GM23338 (cell line): Measurements from ENCODE around the gene GZMB. TPM values are rescaled to one million over a fixed set of nuclear protein-coding genes. Genes with fewer than 3 reads are reported as not detected.

Source experiments
- ATAC-seq: fragments of 200-7000 bp; cut with Tn5 transposase; 3 replicates; pipeline ENCODE4 v1.9.1; 2020
- DNase-seq: peaks from one replicate; pipeline ENCODE4 v3.0.0-alpha.2; 2015; ENCODE audit warnings: low spot score
- H2AFZ ChIP-seq: fragments of 200-600 bp; sonication (generic); 2 replicates; pipeline ENCODE4 v1.8.0; 2016; ENCODE audit warnings: antibody characterized with exemption, mild to moderate bottlenecking, moderate library complexity
- H3F3A ChIP-seq: fragments of 200-600 bp; sonication (generic); replicated peaks from 2 replicates; pipeline ENCODE4 v1.8.0; 2017; ENCODE audit warnings: antibody characterized with exemption, mixed run types, low read depth
- H3K27ac ChIP-seq: fragments of 200-600 bp; sonication (generic); 2 replicates; pipeline ENCODE4 v1.6.1; 2016; ENCODE audit warnings: low read depth
- H3K27me3 ChIP-seq: fragments of 200-600 bp; sonication (generic); 2 replicates; pipeline ENCODE4 v1.8.0; 2016; ENCODE audit warnings: mild to moderate bottlenecking, mixed run types, moderate library complexity; ENCODE audit not compliant: insufficient read depth
- H3K36me3 ChIP-seq: fragments of 200-600 bp; sonication (generic); 2 replicates; pipeline ENCODE4 v1.8.0; 2016; ENCODE audit warnings: mild to moderate bottlenecking; ENCODE audit not compliant: insufficient read depth
- H3K4me1 ChIP-seq: fragments of 200-600 bp; sonication (generic); 2 replicates; pipeline ENCODE4 v1.8.0; 2016; ENCODE audit warnings: mild to moderate bottlenecking, moderate library complexity; ENCODE audit not compliant: insufficient read depth
- H3K4me2 ChIP-seq: fragments of 200-600 bp; sonication (generic); 2 replicates; pipeline ENCODE4 v1.7.1; 2017; ENCODE audit warnings: mixed run types
- H3K4me3 ChIP-seq: fragments of 200-600 bp; sonication (generic); 2 replicates; pipeline ENCODE4 v1.6.1; 2016; ENCODE audit warnings: mixed run types
- H3K79me2 ChIP-seq: fragments of 200-600 bp; sonication (generic); replicated peaks from 2 replicates; pipeline ENCODE4 v1.8.0; 2017; ENCODE audit warnings: mild to moderate bottlenecking; ENCODE audit not compliant: insufficient read depth
- H3K9me2 ChIP-seq: fragments of 200-600 bp; sonication (generic); 2 replicates; pipeline ENCODE4 v1.8.0; 2017; ENCODE audit not compliant: insufficient read depth
- H4K20me1 ChIP-seq: fragments of 200-600 bp; sonication (generic); replicated peaks from 2 replicates; pipeline ENCODE4 v1.8.0; 2017; ENCODE audit warnings: mild to moderate bottlenecking; ENCODE audit not compliant: insufficient read depth
- H3K27ac Mint-ChIP-seq: 2 replicates; pipeline ENCODE4 v1.8.0; 2020; ENCODE audit warnings: inconsistent platforms, mild to moderate bottlenecking, moderate library complexity, mixed read lengths
- H3K27me3 Mint-ChIP-seq: 3 replicates; pipeline ENCODE4 v1.8.0; 2022; ENCODE audit warnings: low read depth, mild to moderate bottlenecking, moderate library complexity, mixed read lengths, inconsistent platforms; ENCODE audit not compliant: insufficient read depth, poor library complexity
- H3K36me3 Mint-ChIP-seq: 3 replicates; pipeline ENCODE4 v1.8.0; 2021; ENCODE audit warnings: low read depth, mild to moderate bottlenecking, inconsistent platforms, moderate library complexity, mixed read lengths
- H3K4me1 Mint-ChIP-seq: 3 replicates; pipeline ENCODE4 v1.8.0; 2020; ENCODE audit warnings: mild to moderate bottlenecking, inconsistent platforms, mixed read lengths
- H3K4me3 Mint-ChIP-seq: 3 replicates; pipeline ENCODE4 v1.8.0; 2021; ENCODE audit warnings: moderate library complexity, mild to moderate bottlenecking, inconsistent platforms, mixed read lengths
- H3K9me3 Mint-ChIP-seq: 3 replicates; pipeline ENCODE4 v1.8.0; 2020; ENCODE audit warnings: moderate library complexity, mild to moderate bottlenecking, inconsistent platforms, mixed read lengths
- CREB1 ChIP-seq: fragments of 250-450 bp; sonication (Bioruptor Pico); IDR thresholded peaks from 2 replicates; pipeline ENCODE4 v1.5.0; 2020; ENCODE audit warnings: low read depth, mild to moderate bottlenecking, moderate library complexity
- ETS1 ChIP-seq: IDR thresholded peaks from 2 replicates; pipeline ENCODE4 v1.6.1; 2016; ENCODE audit warnings: antibody characterized with exemption
- EZH2 ChIP-seq: fragments of 200-600 bp; sonication (generic); IDR thresholded peaks from one replicate; pipeline ENCODE4 v1.8.0; 2017; ENCODE audit warnings: antibody characterized with exemption, mild to moderate bottlenecking, low read depth; ENCODE audit not compliant: unreplicated experiment
- EZH2phosphoT487 ChIP-seq: fragments of 200-600 bp; sonication (generic); IDR thresholded peaks from one replicate; pipeline ENCODE4 v1.8.1; 2018; ENCODE audit warnings: antibody characterized with exemption; ENCODE audit not compliant: unreplicated experiment
- JUNB ChIP-seq: IDR thresholded peaks from one replicate; pipeline ENCODE4 v1.6.1; 2016; ENCODE audit warnings: antibody characterized with exemption; ENCODE audit not compliant: unreplicated experiment
- NANOG ChIP-seq: IDR thresholded peaks from 2 replicates; pipeline ENCODE4 v1.6.1; 2016; ENCODE audit warnings: antibody characterized with exemption, borderline replicate concordance
- REST ChIP-seq: IDR thresholded peaks from one replicate; pipeline ENCODE4 v1.6.1; 2018; ENCODE audit warnings: antibody characterized with exemption; ENCODE audit not compliant: unreplicated experiment
- STAT1 ChIP-seq: IDR thresholded peaks from one replicate; pipeline ENCODE4 v1.6.1; 2016; ENCODE audit warnings: antibody characterized with exemption; ENCODE audit not compliant: unreplicated experiment
- ZNF114 ChIP-seq: fragments of 250-450 bp; sonication (Bioruptor Pico); IDR thresholded peaks from 2 replicates; pipeline ENCODE4 v1.5.0; 2020; ENCODE audit warnings: mild to moderate bottlenecking, moderate library complexity
- ZNF331 ChIP-seq: fragments of 250-450 bp; sonication (Bioruptor Pico); IDR thresholded peaks from 2 replicates; pipeline ENCODE4 v1.5.0; 2020; ENCODE audit warnings: low read depth, mild to moderate bottlenecking, moderate library complexity
- ZNF462 ChIP-seq: fragments of 250-450 bp; sonication (Bioruptor Pico); IDR thresholded peaks from 2 replicates; pipeline ENCODE4 v1.5.0; 2020; ENCODE audit warnings: mild to moderate bottlenecking, moderate library complexity
- polyA plus RNA-seq: library from polyadenylated mRNA; unstranded; fragments of >200 nt; fragmentation: Nextera tagmentation; extraction: Ambion mirVana; gene quantifications from 2 replicates; pipeline ENCODE4 v1.2.1, GENCODE V29; 2016
- total RNA-seq: library from RNA; depleted of rRNA; stranded (reverse); fragments of >200 nt; shearing (Covaris generic); gene quantifications from 2 replicates; pipeline ENCODE4 v1.2.3, GENCODE V29; 2014

GZMB gene
- total and polyA plus RNA-seq, 2 experiments from 2014 or later: not detected

GRCh38 chr14:24662753-24663152 is 28.8 kb upstream of the GZMB start:
- Mint-ChIP-seq H3K27me3 (peaks cover 4% of the 10 kb centered on the region), H3K4me1 (no peaks in the 10 kb centered on the region), H3K36me3 (no peaks in the 10 kb centered on the region), H3K27ac (no peak overlapping the region), H3K4me3 (no peak overlapping the region), H3K9me3 (no peaks in the 10 kb centered on the region)
- Histone ChIP-seq H3F3A (no peaks in the 10 kb centered on the region), H2AFZ (peak overlapping the region; percentile 59), H3K27ac (no peak overlapping the region), H3K4me3 (no peak overlapping the region), H3K36me3 (no peaks in the 10 kb centered on the region), H3K4me1 (no peaks in the 10 kb centered on the region), H3K9me2 (peaks cover 12% of the 10 kb centered on the region; the same call in 1 of the 2 replicates), H3K4me2 (no peak overlapping the region), H3K27me3 (no peaks in the 10 kb centered on the region), H4K20me1 (no peaks in the 10 kb centered on the region), H3K79me2 (no peaks in the 10 kb centered on the region)
- no peak for TF ChIP-seq STAT1
- no peak; the same call in 2 of the 3 replicates for ATAC-seq
- peak; percentile 41 for DNase-seq

- H2AFZ ChIP-seq: no peak overlapping the region
- Mint-ChIP-seq H3K4me1 (no peaks in the 10 kb centered on the region), H3K27ac (no peak overlapping the region), H3K4me3 (no peak overlapping the region), H3K27me3 (peaks cover 2% of the 10 kb centered on the region), H3K9me3 (no peaks in the 10 kb centered on the region), H3K36me3 (no peaks in the 10 kb centered on the region)
- no peaks in the 10 kb centered on the region for H4K20me1 ChIP-seq
- H3K27me3 ChIP-seq: no peaks in the 10 kb centered on the region
- no peaks in the 10 kb centered on the region for H3K79me2 ChIP-seq
- no peaks in the 10 kb centered on the region for H3K4me1 ChIP-seq
- DNase-seq (no peak), ATAC-seq (no peak)
- H3K36me3 ChIP-seq: no peaks in the 10 kb centered on the region
- no peaks in the 10 kb centered on the region for H3F3A ChIP-seq
- peaks cover 12% of the 10 kb centered on the region; the same call in 1 of the 2 replicates for H3K9me2 ChIP-seq
- no peak overlapping the region for H3K4me2 ChIP-seq
- no peak overlapping the region for H3K4me3 ChIP-seq
- no peak overlapping the region for H3K27ac ChIP-seq
- TF ChIP-seq REST (no peak), ZNF114 (no peak), CREB1 (CRISPR knock-in tag) (no peak), STAT1 (no peak), EZH2phosphoT487 (no peak), NANOG (no peak), ZNF462 (CRISPR knock-in tag) (no peak), ZNF331 (CRISPR knock-in tag) (no peak), JUNB (no peak), EZH2 (no peak), ETS1 (no peak)
These were observed 26.1 kb upstream of the GZMB start for GRCh38 chr14:24659916-24660570.
